Activated CD4-positive, alpha-beta T cell treated with anti-CD3 and anti-CD28 coated beads for 24 hours (primary cell): ENCODE measurements around the gene DGKD.

ENCODE experiments used
- DNase-seq, 2 donors: peaks; one replicate each; pipeline ENCODE4 v3.0.0-alpha.2; 2020; ENCODE audit warnings: low read depth in 2 of 2

The DGKD gene

DNA sequence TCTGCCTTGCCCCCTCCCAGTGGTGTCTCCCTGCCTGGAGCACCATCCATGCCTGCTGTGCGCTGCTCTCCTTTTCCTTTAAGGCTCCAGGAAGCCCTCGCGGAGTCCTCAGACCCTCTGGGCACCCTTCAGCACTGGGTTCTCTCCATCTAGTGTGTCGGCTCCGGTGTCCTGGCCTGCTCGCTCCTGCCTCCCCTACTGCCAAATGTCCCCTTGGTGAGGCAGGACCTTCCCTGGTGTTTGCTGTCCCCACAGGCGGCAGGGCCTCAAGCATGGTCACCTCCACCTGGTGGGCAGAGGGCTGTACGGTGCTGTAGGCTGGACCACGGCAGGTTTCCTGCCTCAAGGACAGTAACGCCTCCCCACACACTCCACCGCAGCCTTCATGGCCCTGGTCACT, 90.2 kb downstream of the DGKD start:
- no peak for DNase-seq

DNA sequence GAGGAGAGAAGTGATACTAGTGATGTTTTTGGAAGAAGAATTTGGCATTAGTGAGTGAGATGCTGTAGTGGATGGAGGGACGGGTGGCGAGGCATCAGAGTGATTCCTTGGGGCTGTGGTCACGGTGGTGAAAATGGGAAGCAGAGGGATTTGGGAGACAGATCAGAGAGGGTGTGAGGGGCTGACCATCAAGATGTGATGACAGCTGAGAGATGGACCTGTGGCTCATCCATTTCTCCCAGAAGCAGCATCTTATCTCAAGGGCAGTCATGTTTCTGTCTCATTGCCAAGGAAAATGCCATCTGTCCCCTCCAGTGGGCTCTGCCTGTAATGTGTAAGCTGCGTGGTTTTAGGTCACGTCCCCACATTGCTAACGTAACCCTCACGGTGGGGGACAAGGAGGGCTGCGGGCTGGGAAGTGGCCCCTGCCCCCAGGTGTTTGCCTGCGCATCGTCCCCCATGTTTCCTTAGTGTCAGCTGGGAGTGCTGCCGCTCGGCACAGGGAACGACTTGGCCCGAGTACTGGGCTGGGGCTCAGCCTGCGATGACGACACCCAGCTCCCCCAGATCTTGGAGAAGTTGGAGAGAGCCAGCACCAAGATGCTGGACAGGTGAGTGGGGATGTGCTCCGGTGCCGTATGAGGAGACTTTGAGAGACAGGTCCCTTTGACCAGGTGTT, 91.0 kb downstream of the DGKD start:
- no peak for DNase-seq

DNA sequence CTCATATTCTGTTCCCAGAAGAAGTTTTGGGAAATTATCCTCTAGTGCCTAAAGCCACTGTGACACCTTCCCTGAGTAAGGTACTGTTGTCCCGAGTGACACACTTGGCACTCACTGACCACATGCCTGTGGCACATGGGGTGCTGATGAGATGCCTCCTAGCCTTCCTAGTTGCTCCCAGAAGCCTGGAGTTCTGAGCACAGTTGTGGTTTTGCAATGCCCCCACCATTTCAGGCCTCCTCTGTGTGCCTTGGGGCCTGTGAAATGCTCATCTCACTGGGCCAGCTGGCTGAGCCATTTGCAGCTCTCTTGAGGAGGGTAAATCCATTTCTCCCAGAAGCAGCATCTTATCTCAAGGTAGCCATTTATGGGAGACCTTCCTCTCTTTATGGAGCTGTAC, 91.8 kb downstream of the DGKD start:
- DNase-seq = no peak

DNA sequence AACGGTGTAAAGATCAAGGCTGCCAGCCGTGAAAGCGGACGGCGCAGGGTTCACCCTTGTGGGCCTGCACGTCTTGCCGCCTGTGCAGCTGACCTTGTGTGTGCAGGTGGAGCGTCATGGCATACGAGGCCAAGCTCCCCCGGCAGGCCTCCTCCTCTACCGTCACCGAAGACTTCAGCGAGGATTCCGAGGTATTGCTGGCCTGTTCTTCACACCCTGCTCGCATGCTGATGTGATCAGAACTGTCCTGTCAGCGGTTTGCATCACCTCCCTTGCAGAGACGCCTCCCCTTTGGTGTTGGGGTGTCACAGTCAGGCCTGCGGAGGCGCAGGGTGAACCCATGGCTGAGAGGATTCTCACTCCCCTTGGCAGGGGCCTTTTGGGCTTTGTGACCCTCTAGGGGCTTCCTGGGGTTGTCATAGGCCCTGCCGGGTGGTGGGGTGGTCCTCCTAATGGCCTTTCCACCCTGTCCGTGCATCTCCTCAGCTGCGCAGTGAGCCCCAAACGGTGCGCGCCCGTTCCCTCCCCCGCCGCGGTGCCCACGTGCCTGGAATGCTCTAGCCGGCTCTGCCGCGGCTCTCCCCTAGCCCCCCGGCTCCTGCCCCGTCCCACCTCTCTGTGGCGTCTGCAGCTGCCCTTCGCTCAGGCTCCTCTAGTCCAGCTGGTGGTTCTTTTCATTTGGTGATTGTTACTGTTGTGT, 92.5 kb downstream of the DGKD start:
- no peak for DNase-seq

DNA sequence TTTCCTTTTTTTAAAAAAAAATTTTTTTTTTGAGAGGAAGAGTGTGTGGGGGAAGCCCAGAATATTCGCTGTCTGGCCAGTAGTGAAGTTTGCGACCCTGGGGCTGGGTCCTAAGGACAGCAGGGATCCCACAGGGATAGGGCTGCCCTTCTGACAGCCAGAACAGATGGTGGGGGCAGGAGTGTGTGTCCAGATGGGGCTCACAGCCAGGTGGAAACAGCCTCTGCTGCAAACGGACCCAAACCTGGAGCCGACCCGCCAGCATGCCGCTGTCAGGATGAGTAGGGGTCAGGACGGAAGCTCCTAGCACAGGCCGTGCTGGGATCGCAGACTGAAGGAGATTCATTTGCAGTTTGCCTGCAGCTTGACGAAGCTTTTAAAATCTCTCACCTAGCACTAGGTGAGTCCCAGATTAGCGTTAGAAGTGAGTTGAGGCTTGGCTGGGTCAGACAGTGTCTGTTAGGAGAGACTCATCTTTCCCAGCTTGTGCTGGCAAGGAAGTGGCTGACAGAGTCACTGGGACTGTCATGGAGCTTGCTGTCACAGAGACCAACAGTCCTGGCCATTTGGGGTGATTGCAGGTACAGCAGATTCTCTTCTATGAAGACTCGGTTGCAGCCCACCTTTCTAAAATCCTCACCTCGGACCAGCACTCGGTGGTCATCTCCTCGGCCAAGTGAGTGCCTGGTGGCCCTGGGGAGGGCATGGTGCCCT, 93.4 kb downstream of the DGKD start:
- no peak for DNase-seq

DNA sequence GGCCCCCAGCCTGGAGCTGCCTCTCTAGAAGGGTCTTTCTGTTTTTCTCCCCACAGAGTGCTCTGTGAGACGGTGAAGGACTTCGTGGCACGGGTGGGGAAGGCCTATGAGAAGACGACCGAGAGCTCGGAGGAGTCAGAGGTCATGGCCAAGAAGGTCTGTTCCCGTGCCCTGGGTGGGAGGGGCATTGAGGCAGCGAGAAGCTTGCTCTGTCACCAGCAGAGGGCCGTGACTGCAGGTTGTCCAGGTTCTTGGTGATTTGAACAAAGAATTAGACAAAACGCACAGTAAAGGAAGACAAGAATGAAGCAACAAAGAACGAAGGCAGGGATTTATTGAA, 93.9 kb downstream of the DGKD start:
- no peak for DNase-seq

DNA sequence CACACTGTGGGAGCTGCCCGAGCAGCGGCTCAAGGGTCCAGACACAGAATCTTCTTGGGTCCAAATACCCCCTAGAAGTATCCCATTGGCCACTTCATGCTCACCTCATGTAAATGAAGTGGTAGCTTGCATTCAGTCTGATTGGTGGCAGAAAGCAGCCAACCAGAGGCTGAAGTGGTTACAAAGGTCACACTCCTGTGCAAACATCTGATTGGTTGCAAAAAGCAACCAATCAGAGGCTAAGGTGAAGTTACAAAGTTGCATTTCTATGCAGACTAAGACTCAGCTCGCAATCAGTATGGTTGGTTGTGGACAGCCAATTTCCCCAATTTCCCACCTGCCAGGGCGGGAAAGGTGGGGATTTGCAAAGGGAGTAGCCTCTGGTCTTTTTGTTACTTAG, 94.3 kb downstream of the DGKD start:
- DNase-seq = no peak

DNA sequence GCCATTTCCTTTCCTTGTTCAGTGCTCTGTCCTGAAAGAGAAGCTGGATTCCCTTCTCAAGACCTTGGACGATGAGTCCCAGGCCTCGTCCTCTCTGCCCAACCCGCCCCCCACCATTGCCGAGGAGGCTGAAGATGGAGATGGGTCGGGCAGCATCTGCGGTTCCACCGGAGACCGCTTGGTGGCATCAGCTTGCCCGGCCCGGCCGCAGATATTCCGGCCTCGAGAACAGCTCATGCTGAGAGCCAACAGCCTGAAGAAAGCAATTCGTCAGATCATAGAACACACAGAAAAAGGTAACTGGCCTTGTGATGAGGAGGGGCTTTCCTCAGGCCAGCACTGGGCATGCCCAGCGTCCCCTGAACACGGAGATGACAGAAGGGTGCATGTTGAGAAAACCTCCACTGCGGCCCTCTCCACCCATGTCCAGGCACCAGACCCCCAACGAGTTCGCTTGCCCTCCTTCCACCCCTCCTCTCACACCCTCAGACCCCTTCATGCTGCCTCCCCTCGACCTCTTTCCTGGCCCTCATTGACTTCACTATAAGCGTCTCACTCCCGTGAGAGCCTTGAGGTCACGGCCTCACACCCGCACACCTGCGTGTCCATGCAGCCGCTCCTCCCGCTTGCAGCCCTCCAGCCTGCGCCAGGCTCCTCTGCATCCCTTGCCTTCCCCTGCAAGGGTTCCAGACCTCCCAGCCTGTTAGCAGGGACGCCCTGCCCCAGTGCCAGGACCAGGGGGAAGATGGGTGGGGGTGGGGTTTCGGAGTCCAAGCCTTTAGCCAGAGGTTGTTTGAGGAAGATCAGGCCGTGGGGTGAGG, 95.0 kb downstream of the DGKD start:
- no peak for DNase-seq

DNA sequence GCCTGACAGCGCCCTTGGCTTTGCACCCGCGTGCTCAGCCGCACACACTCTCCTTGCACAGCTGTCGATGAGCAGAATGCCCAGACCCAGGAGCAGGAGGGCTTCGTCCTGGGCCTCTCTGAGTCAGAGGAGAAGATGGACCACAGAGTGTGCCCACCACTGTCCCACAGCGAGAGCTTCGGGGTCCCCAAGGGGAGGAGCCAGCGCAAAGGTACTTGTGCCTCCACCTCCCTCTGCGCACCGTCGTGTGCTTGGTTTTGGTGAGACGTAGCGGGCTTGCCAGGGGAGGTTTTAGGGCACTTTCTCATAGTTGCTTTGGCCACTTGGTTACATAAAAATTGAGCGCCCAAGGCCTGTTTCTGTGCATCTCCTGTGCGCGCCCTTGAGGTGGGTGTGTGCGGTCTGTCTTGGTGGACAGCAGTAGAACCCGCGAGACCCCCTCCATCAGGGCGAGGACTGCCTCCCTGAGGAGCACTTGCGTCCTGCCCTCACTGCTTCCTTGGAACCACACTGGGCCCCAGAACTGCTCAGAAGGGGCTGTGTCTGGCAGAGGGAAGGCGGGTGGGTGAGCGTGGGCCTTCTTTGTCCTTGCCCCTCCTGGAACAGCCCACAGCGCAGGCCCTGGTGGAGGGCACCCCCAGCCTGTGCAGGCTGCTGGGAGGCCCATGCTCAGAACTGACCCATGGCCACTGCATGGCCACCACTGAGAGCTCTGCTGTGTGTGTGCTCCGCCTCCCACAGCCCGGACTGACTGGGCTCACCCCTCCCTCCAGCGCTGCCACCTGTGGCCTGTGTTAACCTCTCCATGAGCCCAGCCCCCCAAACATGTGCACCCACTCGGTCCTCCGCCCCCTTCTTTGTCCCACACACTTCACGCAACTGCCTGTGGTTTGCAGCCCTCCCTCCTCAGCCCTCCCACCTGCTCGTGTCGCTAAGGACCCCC, 95.9 kb downstream of the DGKD start:
- DNase-seq = no peak

DNA sequence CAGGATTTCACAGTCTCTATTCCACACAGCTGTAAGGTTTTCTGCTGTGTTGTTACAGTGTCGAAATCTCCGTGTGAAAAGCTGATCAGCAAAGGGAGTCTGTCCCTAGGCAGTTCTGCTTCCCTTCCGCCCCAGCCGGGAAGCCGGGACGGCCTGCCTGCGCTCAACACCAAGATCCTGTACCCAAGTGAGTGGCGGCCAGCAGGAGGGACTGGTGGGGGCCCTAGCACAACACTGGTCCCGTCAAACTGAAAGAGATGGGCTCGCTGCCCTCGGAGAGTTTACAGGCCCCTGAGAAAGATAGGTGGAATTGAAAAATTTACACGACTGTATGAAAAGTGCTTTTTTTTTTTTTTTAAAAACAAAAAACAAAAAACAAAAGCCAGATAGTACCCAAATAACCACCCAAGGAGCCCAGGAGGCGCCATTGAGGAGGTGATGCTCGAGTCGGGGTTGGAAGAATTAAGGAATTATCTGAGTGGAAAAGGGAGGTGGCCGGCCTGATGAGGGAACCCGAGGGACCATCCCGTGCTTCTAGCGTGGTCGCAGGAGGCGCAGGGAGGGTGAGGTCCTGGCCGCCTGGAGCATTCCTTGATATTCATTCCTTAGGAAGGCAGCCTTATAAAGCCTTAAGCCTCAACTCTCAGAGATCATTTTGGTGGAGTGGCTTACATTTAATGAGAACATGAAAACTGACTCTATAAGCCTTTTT, 96.7 kb downstream of the DGKD start:
- DNase-seq = no peak

DNA sequence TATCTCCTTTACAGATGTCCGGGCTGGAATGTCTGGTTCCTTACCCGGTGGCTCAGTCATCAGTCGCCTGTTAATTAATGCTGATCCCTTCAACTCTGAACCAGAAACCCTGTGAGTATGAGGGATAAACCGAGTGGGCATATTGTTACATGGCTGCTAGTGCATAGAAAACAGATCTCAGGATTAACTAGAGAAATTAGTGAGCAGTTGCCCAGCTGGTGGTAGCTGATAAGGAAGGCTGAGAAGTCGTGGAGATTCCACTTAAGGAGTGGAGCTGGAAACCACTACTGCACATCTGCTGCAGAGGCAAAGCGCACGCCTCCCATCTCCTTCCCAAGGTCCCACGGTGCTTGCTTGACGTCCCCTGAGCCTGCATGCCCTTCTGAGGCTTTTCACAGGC, 97.7 kb downstream of the DGKD start:
- DNase-seq = no peak

DNA sequence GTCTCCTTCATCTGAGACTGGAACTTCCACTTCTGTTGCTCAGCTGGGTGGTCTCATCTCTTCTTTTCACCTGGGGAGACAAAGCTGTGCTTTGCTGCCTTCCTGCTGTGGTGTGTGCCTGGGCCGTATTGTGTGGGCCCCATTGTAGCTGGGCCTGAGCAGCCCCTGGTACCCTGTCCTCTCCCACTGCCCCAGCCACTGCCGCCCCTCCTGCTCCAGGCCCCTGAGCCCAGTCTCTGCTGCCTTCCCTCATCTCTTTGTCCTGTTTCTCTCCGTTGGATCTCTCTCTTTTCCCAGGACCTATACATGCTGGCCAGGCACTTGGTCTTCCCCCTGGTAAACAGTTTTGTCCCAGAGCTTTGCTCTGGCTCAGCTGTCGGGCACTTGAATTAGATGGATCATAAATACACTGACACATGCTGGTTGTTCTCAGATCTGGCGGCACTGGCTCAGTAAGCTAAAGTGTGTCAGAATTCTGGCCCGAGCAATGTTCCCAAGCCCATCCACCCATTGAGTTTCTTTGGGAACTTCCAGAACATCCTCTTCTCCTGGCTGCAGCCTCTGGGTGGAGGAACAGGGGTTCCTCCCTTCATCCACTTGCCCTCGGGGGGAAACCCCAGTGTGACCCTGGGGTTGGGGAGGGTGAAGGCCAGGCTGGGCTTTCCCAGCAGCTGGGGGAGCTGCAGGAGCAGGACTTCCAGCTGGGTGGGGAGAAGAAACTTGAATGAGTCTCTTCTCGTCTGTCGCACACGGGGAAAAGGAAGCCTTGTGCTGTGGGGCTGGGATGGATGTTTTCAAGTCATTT, 99.0 kb downstream of the DGKD start:
- no peak for DNase-seq

DNA sequence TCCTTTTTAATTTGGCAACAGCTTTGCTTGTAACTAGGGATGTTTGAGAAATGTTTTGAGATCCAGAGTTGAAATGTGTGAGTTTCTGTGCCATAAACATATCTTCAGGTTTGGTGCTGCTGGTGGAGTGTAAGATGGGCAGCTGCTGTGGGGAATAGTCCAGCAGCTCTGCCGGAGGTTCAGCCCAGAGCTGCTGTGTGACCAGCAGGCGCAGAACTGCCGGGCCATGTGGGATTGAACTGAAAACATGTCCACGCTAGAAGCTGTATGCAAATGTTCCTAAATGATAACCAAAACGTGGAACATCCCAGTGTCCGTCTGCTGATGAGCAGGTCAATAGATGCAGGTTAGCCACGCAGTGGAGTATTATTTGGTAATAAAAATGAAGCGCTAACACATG, 99.6 kb downstream of the DGKD start:
- no peak for DNase-seq

DNA sequence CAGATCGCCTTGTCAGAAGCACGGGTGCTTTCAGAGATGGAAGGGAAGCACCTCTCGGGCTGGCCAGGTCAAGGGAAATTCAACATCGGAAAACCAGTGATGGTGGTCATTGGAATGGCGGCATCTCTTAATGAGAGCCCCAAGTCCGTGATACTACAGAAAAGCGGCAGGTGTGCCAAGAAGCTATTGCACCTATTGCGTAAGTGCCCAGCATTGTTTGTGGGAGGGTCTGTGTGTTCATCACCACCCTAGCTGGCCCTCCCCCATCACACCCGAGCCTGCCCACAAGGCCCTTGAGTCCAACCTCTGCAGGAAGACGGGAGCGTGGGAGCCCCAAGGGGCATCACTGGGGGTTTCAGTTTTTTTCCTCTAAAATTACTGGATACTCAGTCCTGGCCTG, 100.7 kb downstream of the DGKD start:
- DNase-seq = no peak

DNA sequence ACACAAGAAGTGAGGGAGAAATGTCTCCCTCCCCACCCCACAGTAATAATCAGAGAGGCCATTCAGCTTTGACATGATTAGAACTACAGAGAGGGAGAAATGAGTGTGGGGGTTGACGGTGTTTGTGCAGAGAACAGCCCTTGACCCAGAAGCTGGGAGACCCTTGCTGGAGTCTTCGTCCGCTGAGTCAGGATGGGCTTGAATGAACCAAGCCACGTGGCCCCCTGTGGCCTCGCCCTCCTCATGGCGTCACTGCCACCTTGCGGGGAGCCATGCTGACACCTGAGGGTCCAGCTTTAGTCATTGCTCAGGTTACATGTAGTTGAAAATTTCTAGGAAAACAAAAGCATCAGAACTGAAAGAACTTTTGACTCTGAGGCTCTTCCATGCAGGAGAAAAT, 101.2 kb downstream of the DGKD start:
- no peak for DNase-seq

DNA sequence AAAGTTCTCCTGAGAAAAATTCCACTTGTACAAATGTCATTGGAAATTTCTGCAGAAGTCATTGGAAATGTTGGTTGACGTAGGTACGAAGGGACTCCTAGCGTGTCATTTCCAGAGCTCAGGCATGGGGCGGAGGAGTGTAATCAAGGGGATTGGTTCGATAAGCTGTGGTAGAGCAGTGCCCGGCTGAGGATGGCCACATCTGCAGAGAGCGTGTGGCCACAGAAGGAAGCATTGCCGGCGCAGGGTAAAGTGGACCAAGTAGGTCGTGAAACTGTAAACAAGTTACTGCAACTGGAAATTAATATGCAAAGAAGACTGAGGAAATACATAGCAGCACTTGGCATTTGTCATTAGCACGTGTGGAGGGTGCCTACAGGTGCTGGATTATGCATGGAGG, 101.8 kb downstream of the DGKD start:
- no peak for DNase-seq

DNA sequence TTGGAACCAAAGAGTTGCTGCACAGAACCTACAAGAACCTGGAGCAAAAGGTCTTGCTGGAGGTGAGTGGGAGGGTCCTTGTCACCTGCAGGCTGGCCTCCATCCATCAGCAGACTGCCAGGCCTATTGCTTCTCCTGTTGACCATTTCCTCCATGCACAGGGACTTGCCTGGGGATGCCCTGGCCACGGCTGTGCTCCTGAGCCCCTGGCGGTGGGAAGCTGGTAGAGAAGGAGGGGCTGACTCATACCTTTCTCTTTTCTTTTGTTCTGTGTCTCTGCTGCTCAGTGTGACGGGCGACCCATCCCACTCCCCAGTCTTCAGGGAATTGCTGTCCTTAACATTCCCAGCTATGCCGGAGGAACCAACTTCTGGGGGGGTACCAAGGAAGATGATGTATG, 102.6 kb downstream of the DGKD start:
- DNase-seq = no peak

DNA sequence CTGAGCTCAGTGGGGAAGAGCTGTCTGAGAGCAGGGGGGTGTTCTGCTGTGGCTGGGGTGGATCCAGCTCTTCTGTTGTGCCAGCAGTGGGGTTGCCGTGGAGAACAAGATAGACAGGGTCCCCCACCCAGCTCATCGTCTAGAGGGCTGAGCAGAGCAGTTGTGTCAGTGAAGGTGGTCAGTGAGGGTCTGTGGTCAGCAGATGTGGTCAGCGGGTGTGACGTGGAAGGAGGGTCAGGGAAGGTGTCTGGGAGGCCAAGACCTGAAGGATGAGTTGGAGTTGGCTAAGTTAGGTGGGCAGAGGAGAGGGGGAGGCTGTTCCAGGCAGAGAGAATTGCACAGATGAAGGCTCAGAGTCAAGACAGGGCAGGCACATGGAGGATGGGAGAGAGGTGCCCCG, 103.1 kb downstream of the DGKD start:
- DNase-seq = no peak

DNA sequence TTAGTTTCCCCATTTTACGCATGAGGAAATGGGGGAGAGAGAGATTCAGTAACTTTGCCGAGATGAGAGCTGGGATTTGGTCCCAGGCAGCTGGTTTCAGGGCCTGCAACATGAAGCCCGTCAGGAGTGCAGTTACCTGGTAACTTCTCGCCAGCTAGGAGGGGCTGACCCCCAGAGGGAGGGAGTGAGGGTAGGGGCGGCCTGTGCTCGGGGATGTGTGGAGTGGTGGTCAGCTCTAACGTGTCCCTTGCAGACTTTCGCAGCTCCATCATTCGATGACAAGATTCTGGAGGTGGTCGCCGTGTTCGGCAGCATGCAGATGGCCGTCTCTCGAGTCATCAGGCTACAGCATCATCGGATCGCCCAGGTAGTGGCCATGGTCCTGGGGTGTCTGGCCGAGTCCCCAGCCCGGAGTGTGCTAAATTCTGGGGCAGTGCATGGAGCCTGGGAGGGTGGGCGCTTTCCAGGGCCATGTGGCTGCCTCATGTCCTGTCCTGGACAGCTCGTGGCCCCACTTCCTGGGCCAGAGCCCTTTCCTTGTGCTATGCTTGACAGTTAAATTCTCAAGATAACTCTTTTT, 103.8 kb downstream of the DGKD start:
- DNase-seq = no peak
